ENCODE measurements around the gene NHS. TPM values are rescaled to one million over a fixed set of nuclear protein-coding genes. Genes with fewer than 3 reads are reported as not detected.

Gene NHS
- total and polyA plus RNA-seq, 2 of the 13 experiments (the other 11 are each of a cell fraction or from before 2014, with no cell fraction given), result 0.02 TPM; not detected in 1

DNA sequence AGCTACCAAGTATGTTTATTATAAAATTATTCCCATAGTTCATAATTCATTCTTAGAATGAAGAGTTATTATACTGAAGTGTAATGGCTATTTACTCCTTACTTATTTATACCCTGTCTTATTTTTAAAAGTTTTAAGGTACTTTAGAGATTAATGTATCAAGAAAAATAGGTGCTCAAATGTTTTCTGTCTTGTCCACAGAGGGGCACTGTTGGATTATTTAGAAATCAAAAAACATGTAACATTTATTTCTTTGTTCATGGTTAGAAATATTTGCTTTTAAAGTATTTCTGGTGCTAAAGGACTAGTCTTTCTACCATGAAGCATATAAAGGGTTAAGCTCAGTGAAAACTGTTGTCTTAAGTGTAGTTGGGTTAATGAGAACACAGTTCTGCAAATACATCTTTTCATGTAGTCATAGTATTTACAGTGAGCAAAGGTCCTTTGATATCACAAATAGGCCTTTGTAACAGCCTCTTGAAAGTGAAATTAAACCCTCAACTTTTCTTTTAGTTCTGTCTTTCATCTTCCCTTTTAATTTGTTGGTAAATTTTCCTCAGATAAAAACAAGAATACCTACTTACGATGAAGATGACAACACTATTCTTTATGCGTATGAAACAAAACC, 370.0 kb downstream of the NHS start (continued):
- TF ChIP-seq SP1 (IDR thresholded peaks at IDR 0.05) (no peak), SP1 (CRISPR knock-in tag; IDR thresholded peaks at IDR 0.05) (no peak), HNRNPL (IDR thresholded peaks at IDR 0.05; ENCODE audit: low read depth, low read length) (no peak), RXRB (CRISPR knock-in tag; IDR thresholded peaks at IDR 0.05; ENCODE audit: borderline replicate concordance) (0 out of 2 replicates have a peak, but pooled peaks have one; percentile 13), NR2F6 (IDR thresholded peaks at IDR 0.05) (0 out of 2 replicates have a peak, but pooled peaks have one; percentile 21), NR2F6 (CRISPR knock-in tag; IDR thresholded peaks at IDR 0.05) (peak; percentile 38; the same call in 1 of the 2 replicates), ZNF350 (CRISPR knock-in tag; IDR thresholded peaks at IDR 0.05; ENCODE audit: borderline replicate concordance, low read depth) (no peak), ATF2 (CRISPR knock-in tag; IDR thresholded peaks at IDR 0.05) (no peak), ZBED4 (CRISPR knock-in tag; IDR thresholded peaks at IDR 0.05; ENCODE audit: borderline replicate concordance) (no peak), HNF4A (CRISPR knock-in tag; IDR thresholded peaks at IDR 0.05) (peak; percentile 56), KLF15 (CRISPR knock-in tag; IDR thresholded peaks at IDR 0.05; ENCODE audit: borderline replicate concordance) (no peak), HNRNPK (IDR thresholded peaks at IDR 0.05; ENCODE audit: low read depth, low read length, poor library complexity, severe bottlenecking) (no peak)
- TF ChIP-seq, protein P1, sequence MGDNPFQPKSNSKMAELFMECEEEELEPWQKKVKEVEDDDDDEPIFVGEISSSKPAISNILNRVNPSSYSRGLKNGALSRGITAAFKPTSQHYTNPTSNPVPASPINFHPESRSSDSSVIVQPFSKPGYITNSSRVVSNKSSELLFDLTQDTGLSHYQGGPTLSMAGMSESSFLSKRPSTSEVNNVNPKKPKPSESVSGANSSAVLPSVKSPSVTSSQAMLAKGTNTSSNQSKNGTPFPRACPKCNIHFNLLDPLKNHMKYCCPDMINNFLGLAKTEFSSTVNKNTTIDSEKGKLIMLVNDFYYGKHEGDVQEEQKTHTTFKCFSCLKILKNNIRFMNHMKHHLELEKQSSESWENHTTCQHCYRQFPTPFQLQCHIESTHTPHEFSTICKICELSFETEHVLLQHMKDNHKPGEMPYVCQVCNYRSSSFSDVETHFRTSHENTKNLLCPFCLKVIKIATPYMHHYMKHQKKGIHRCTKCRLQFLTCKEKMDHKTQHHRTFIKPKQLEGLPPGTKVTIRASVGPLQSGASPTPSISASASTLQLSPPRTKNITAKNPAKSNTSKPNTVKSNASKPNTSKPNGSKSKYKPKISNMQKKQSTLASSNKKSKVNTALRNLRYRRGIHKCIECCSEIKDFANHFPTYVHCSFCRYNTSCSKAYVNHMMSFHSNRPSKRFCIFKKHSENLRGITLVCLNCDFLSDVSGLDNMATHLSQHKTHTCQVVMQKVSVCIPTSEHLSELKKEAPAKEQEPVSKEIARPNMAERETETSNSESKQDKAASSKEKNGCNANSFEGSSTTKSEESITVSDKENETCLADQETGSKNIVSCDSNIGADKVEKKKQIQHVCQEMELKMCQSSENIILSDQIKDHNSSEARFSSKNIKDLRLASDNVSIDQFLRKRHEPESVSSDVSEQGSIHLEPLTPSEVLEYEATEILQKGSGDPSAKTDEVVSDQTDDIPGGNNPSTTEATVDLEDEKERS (CRISPR knock-in tag; IDR thresholded peaks at IDR 0.05), result no peak
- TF ChIP-seq, protein P2, sequence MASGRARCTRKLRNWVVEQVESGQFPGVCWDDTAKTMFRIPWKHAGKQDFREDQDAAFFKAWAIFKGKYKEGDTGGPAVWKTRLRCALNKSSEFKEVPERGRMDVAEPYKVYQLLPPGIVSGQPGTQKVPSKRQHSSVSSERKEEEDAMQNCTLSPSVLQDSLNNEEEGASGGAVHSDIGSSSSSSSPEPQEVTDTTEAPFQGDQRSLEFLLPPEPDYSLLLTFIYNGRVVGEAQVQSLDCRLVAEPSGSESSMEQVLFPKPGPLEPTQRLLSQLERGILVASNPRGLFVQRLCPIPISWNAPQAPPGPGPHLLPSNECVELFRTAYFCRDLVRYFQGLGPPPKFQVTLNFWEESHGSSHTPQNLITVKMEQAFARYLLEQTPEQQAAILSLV (CRISPR knock-in tag; IDR thresholded peaks at IDR 0.05; ENCODE audit: borderline replicate concordance), result no peak
- TF ChIP-seq, protein P3, sequence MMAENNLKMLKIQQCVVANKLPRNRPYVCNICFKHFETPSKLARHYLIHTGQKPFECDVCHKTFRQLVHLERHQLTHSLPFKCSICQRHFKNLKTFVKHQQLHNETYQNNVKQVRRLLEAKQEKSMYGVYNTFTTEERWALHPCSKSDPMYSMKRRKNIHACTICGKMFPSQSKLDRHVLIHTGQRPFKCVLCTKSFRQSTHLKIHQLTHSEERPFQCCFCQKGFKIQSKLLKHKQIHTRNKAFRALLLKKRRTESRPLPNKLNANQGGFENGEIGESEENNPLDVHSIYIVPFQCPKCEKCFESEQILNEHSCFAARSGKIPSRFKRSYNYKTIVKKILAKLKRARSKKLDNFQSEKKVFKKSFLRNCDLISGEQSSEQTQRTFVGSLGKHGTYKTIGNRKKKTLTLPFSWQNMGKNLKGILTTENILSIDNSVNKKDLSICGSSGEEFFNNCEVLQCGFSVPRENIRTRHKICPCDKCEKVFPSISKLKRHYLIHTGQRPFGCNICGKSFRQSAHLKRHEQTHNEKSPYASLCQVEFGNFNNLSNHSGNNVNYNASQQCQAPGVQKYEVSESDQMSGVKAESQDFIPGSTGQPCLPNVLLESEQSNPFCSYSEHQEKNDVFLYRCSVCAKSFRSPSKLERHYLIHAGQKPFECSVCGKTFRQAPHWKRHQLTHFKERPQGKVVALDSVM (CRISPR knock-in tag; IDR thresholded peaks at IDR 0.05), result no peak
- TF ChIP-seq, protein P4, sequence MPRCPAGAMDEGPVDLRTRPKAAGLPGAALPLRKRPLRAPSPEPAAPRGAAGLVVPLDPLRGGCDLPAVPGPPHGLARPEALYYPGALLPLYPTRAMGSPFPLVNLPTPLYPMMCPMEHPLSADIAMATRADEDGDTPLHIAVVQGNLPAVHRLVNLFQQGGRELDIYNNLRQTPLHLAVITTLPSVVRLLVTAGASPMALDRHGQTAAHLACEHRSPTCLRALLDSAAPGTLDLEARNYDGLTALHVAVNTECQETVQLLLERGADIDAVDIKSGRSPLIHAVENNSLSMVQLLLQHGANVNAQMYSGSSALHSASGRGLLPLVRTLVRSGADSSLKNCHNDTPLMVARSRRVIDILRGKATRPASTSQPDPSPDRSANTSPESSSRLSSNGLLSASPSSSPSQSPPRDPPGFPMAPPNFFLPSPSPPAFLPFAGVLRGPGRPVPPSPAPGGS (CRISPR knock-in tag; IDR thresholded peaks at IDR 0.05), result no peak
